H1 (cell line): ENCODE results near the gene CRADD. TPM values are rescaled to one million over a fixed set of nuclear protein-coding genes. Genes with fewer than 3 reads are reported as not detected.

Experiments used
- CTCF ChIA-PET: fragments of 300-600 bp; sonication (Branson Sonifier 250); formaldehyde crosslinking; loops from one replicate; lab custom pipeline; 2021; ENCODE audit not compliant: partially characterized antibody; lab: Charles Lee
- POLR2A ChIA-PET: fragments of 300-600 bp; sonication (Branson Sonifier 250); formaldehyde crosslinking; loops from one replicate; lab custom pipeline; 2021; ENCODE audit warnings: inconsistent platforms; ENCODE audit not compliant: partially characterized antibody; lab: Charles Lee
- DNase-seq, 2 experiments: peaks; one replicate each; pipeline versions ENCODE4 v3.0.0 to v3.0.0-alpha.2; 2010 to 2022; ENCODE audit warnings: low spot score in 2 of 2, low read depth in 1 of 2, mixed read lengths in 1 of 2
- FAIRE-seq: peaks from 2 replicates; lab custom pipeline; 2011; peaks lifted over from hg19 to GRCh38; lab: Jason Lieb, UNC
- H2AFZ ChIP-seq: 2 replicates; pipeline ENCODE4 v1.8.1; 2012; ENCODE audit warnings: low read length, inconsistent platforms
- H2AK5ac ChIP-seq: 2 replicates; pipeline ENCODE4 v1.6.1; 2013; ENCODE audit warnings: low read depth, low read length
- H2BK120ac ChIP-seq: replicated peaks from 2 replicates; pipeline ENCODE3; 2013; ENCODE audit warnings: low read depth, low read length, inconsistent platforms
- H2BK12ac ChIP-seq: 2 replicates; pipeline ENCODE4 v1.6.1; 2013; ENCODE audit warnings: low read depth, low read length
- H2BK15ac ChIP-seq: 2 replicates; pipeline ENCODE4 v1.6.1; 2013; ENCODE audit warnings: low read length
- H2BK20ac ChIP-seq: 2 replicates; pipeline ENCODE4 v1.6.1; 2013; ENCODE audit warnings: low read length
- H2BK5ac ChIP-seq: 2 replicates; pipeline ENCODE4 v1.6.1; 2013; ENCODE audit warnings: low read depth, low read length
- H3K14ac ChIP-seq: 2 replicates; pipeline ENCODE4 v1.6.1; 2013; ENCODE audit warnings: inconsistent platforms; ENCODE audit not compliant: insufficient read length
- H3K18ac ChIP-seq: 2 replicates; pipeline ENCODE4 v1.6.1; 2013; ENCODE audit warnings: low read length; ENCODE audit errors: extremely low read depth
- H3K23ac ChIP-seq: 2 replicates; pipeline ENCODE4 v1.6.1; 2013; ENCODE audit warnings: inconsistent platforms; ENCODE audit not compliant: insufficient read length
- H3K23me2 ChIP-seq: 2 replicates; pipeline ENCODE4 v1.6.1; 2013; ENCODE audit warnings: low read depth, low read length
- H3K27ac ChIP-seq: 2 replicates; pipeline ENCODE4 v1.6.1; 2011; ENCODE audit warnings: low read depth, low read length, inconsistent platforms
- H3K27me3 ChIP-seq, 4 experiments: replicated peaks in 1 of 4; 1 replicate in 1 of 4; 2 replicates in 3 of 4; pipeline versions ENCODE4 v1.6.1 to v1.8.1; 2011 to 2013; ENCODE audit warnings: low read length in 3 of 4, mild to moderate bottlenecking in 3 of 4, inconsistent platforms in 2 of 4, mixed read lengths in 2 of 4, moderate library complexity in 1 of 4; ENCODE audit not compliant: control insufficient read depth in 3 of 4, insufficient read depth in 3 of 4; ENCODE audit errors: extremely low read depth in 1 of 4
- H3K36me3 ChIP-seq, 4 experiments: 2 replicates each; pipeline versions ENCODE4 v1.6.1 to v1.8.1; 2011 to 2013; ENCODE audit warnings: mild to moderate bottlenecking in 4 of 4, low read length in 3 of 4, moderate library complexity in 2 of 4, control low read depth in 1 of 4, inconsistent platforms in 1 of 4; ENCODE audit not compliant: insufficient read depth in 4 of 4, control insufficient read depth in 2 of 4
- H3K4ac ChIP-seq: replicated peaks from 2 replicates; pipeline ENCODE3; 2013; ENCODE audit warnings: low read length, low read depth, mixed read lengths, inconsistent platforms; ENCODE audit not compliant: insufficient read length
- H3K4me1 ChIP-seq, 4 experiments: replicated peaks in 1 of 4; 1 replicate in 1 of 4; 2 replicates in 3 of 4; pipeline versions ENCODE4 v1.6.1 to v1.8.1; 2011 to 2013; ENCODE audit warnings: low read length in 3 of 4, inconsistent platforms in 2 of 4, mixed read lengths in 1 of 4; ENCODE audit not compliant: insufficient read depth in 4 of 4, control insufficient read depth in 3 of 4
- H3K4me2 ChIP-seq, 2 experiments: 2 replicates each; pipeline versions ENCODE4 v1.6.1 to v1.8.1; 2011 to 2013; ENCODE audit warnings: low read depth in 2 of 2, low read length in 2 of 2, control low read depth in 1 of 2, inconsistent platforms in 1 of 2, mild to moderate bottlenecking in 1 of 2; ENCODE audit not compliant: insufficient read depth in 1 of 2
- H3K4me3 ChIP-seq, 4 experiments: fragments of 200-600, 300-600 bp in 1 of 4; sonication (generic), shearing (Covaris generic), sonication (Bioruptor Twin) in 1 of 4; 2 replicates each; pipeline versions ENCODE4 v1.5.1 to v1.8.1; 2011 to 2016; ENCODE audit warnings: low read length in 4 of 4, low read depth in 3 of 4, control low read depth in 2 of 4, inconsistent platforms in 2 of 4, mild to moderate bottlenecking in 2 of 4, mixed read lengths in 1 of 4, moderate library complexity in 1 of 4; ENCODE audit not compliant: insufficient read depth in 2 of 4; ENCODE audit errors: extremely low read depth in 1 of 4
- H3K56ac ChIP-seq: replicated peaks from 2 replicates; pipeline ENCODE3; 2013; ENCODE audit warnings: low read depth, mild to moderate bottlenecking, mixed read lengths, low read length, inconsistent platforms; ENCODE audit not compliant: insufficient read length
- H3K79me1 ChIP-seq: 2 replicates; pipeline ENCODE4 v1.6.1; 2013; ENCODE audit warnings: low read depth, low read length, control low read depth
- H3K79me2 ChIP-seq, 2 experiments: 2 replicates each; pipeline versions ENCODE4 v1.6.1 to v1.8.1; 2012 to 2013; ENCODE audit warnings: low read length in 2 of 2, mild to moderate bottlenecking in 2 of 2, inconsistent platforms in 1 of 2; ENCODE audit not compliant: insufficient read depth in 2 of 2, control insufficient read depth in 1 of 2
- H3K9ac ChIP-seq, 4 experiments: replicated peaks in 1 of 4; 1 replicate in 1 of 4; 2 replicates in 3 of 4; pipeline versions ENCODE4 v1.6.1 to v1.8.1; 2011 to 2013; ENCODE audit warnings: low read depth in 3 of 4, low read length in 3 of 4, control low read depth in 2 of 4, mild to moderate bottlenecking in 2 of 4, moderate library complexity in 2 of 4, inconsistent platforms in 1 of 4; ENCODE audit errors: extremely low read depth in 1 of 4
- H3K9me3 ChIP-seq, 2 experiments: 2 replicates each; pipeline versions ENCODE4 v1.6.1 to v1.8.1; 2012 to 2013; ENCODE audit warnings: mild to moderate bottlenecking in 2 of 2, moderate library complexity in 2 of 2, control low read depth in 1 of 2, inconsistent platforms in 1 of 2, low read depth in 1 of 2, low read length in 1 of 2, mixed read lengths in 1 of 2; ENCODE audit not compliant: insufficient read depth in 2 of 2
- H4K20me1 ChIP-seq, 2 experiments: replicated peaks in 1 of 2; 2 replicates each; pipeline versions ENCODE3 to v1.8.1; 2011 to 2013; ENCODE audit warnings: inconsistent platforms in 2 of 2, low read length in 2 of 2, mild to moderate bottlenecking in 1 of 2; ENCODE audit not compliant: insufficient read depth in 2 of 2, control insufficient read depth in 1 of 2
- H4K5ac ChIP-seq: 2 replicates; pipeline ENCODE4 v1.6.1; 2013; ENCODE audit warnings: low read length, low read depth, mixed read lengths, inconsistent platforms; ENCODE audit not compliant: insufficient read length
- H4K8ac ChIP-seq: 2 replicates; pipeline ENCODE4 v1.8.0; 2013; ENCODE audit warnings: mild to moderate bottlenecking, moderate library complexity, low read length, inconsistent platforms; ENCODE audit not compliant: insufficient read depth; ENCODE audit errors: extremely low read depth
- H4K91ac ChIP-seq: replicated peaks from 2 replicates; pipeline ENCODE3; 2013; ENCODE audit warnings: low read length, mixed read lengths, inconsistent platforms; ENCODE audit not compliant: insufficient read length
- EGR1 ChIP-seq: IDR thresholded peaks from 2 replicates; pipeline ENCODE4 v1.6.1; 2011; ENCODE audit warnings: low read depth, low read length, borderline replicate concordance
- KDM1A ChIP-seq: fragments of 200-600, 300-600 bp; sonication (generic); IDR thresholded peaks from 2 replicates; pipeline ENCODE4 v1.7.1; 2016; ENCODE audit warnings: mild to moderate bottlenecking, low read length, borderline replicate concordance
- TAF1 ChIP-seq: IDR thresholded peaks from 2 replicates; pipeline ENCODE4 v1.6.1; 2011; ENCODE audit warnings: mild to moderate bottlenecking, low read depth, low read length
- WGBS, 2 experiments: shearing (Covaris generic) in 1 of 2; methylation state at CpG; one replicate each; pipeline versions ENCODE4 v1.1.6 to v1.1.7; 2013 to 2015; ENCODE audit warnings: low lambda C conversion rate in 2 of 2, mixed read lengths in 2 of 2, inconsistent platforms in 1 of 2, low coverage in 1 of 2, missing lambda C conversion rate in 1 of 2; ENCODE audit not compliant: insufficient replicate concordance in 2 of 2, insufficient coverage in 1 of 2, insufficient read length in 1 of 2; ENCODE audit errors: extremely low coverage in 1 of 2, missing lambda C conversion rate in 1 of 2; 5-methylcytosine and 5-hydroxymethylcytosine counted together
- polyA plus RNA-seq, 7 experiments: library from polyadenylated mRNA; depleted of rRNA in 3 of 7; stranded (reverse) in 5 of 7; unstranded in 2 of 7; fragments of >200 nt in 5 of 7; fragments of 200-250 nt in 2 of 7; gene quantifications; 1 replicate in 5 of 7; 2 replicates in 1 of 7; 4 replicates in 1 of 7; pipeline versions ENCODE4 v1.2.1 to v1.2.3, GENCODE V29; 2011 to 2013; ENCODE audit warnings: missing spikeins in 2 of 7, mixed read lengths in 2 of 7
- total RNA-seq: library from RNA; stranded (reverse); fragmentation: NEBNext Ultra II Directional; extraction: Animal tissue kit (Norgen Biotek cat#: 25700); gene quantifications from 2 replicates; pipeline ENCODE4 v1.2.1, GENCODE V29; 2021
- TF ChIP-seq, protein P1 (sequence below): IDR thresholded peaks from 2 replicates; pipeline ENCODE4 v1.6.1; 2011; ENCODE audit warnings: low read depth, mild to moderate bottlenecking, low read length; ENCODE audit not compliant: insufficient read depth

The CRADD gene
- total and polyA plus RNA-seq, 2 of the 8 experiments (the other 6 are each of a cell fraction or from before 2014, with no cell fraction given), result 8.1 to 15.4 TPM

DNA sequence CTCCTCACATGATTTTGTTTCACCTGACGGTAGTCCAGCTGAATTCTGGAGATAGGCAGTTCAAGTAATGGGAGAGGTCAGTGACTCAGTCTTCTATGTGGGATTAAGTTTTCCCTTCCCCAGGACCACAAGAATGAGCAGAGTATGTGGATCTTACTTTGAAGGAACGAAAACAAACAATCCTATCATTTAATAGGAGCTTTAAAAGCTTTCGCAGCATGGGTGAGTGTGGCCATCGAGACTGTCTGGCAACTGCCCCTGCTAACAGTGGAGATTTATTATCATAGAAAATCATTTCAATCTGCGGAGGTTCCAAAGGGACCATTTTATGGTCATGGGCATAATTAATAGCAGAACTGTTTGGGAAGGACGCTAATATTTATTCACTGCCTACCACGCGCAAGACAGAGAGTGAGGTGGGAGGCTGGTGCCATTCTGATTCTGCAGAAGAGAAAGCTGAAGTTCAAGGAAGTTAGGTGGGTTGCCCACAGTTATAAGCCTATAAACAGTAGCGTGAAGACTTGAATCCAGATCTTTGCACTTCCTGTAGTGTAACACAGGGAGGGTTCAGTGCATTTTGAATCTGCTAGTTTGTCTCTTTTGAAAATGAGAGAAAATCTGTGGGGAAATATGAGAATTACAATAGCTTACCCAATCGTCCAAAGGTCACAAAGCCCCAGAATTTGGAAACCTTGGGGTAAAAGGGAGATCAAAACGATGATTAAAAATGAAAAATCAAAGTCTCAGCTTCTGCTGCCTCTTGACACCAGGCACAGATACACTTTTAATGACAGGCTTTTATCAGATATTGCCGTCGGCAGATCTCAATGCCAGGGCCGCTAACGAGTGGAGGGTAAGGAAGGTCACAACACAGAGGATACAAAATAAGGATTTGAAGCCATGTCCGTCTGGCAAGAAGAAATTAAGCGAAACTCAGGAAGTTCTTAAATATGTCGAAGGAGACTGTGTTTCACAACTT is 209.6 kb downstream of the CRADD start:
- FAIRE-seq (no peak), DNase-seq (no peak)
- POLR2A ChIA-PET, result no interaction called here
- Histone ChIP-seq H2BK5ac (no peak overlapping the region), H4K5ac (no peak overlapping the region), H2BK120ac (no peak overlapping the region), H3K9ac (no peak overlapping the region), H3K36me3 (no peaks in the 10 kb centered on the region), H4K8ac (no peak overlapping the region), H4K91ac (no peak overlapping the region), H2AK5ac (no peak overlapping the region), H2BK15ac (no peak overlapping the region), H3K23ac (no peak overlapping the region), H3K4me3 (no peak overlapping the region), H3K27ac (no peak overlapping the region), H3K79me2 (no peaks in the 10 kb centered on the region), H3K27me3 (no peaks in the 10 kb centered on the region), H3K18ac (no peak overlapping the region), H2BK20ac (no peak overlapping the region), H3K79me1 (no peaks in the 10 kb centered on the region), H3K4me1 (0 out of 7 replicates have a peak, but pooled peaks cover 0 to 2% (median 0%) of the 10 kb centered on the region in 4 experiments), H3K23me2 (peaks cover 2% of the 10 kb centered on the region; the same call in 1 of the 2 replicates), H2BK12ac (no peak overlapping the region), H3K56ac (no peak overlapping the region), H3K9me3 (no peaks in the 10 kb centered on the region), H3K4ac (no peak overlapping the region), H3K14ac (no peak overlapping the region), H4K20me1 (no peaks in the 10 kb centered on the region), H2AFZ (no peak overlapping the region), H3K4me2 (no peak overlapping the region)
- TF ChIP-seq, protein P1, sequence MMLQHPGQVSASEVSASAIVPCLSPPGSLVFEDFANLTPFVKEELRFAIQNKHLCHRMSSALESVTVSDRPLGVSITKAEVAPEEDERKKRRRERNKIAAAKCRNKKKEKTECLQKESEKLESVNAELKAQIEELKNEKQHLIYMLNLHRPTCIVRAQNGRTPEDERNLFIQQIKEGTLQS, result no peak
- TF ChIP-seq TAF1 (no peak), KDM1A (no peak), EGR1 (no peak)
- CTCF ChIA-PET, result interaction anchor here (0.9 to 2.6 kb wide), 5 partner anchors 8 to 215 kb away, joined by 3 to 9 read pairs (median 6); no protein-coding TSS in a partner anchor
- 92% methylated on average over 18 of the region's 18 CpGs; no CpG with 5 or more reads in 1 of the 2 experiments for WGBS, 2 experiments
